HG03025 (cell line): ENCODE results near the gene SIX2.

ENCODE experiments used
- ATAC-seq: cut with Tn5 transposase; IDR thresholded peaks from one replicate; pipeline ENCODE4 v1.9.1; 2021; ENCODE audit warnings: mild to moderate bottlenecking, moderate library complexity; ENCODE audit not compliant: unreplicated experiment, low FRiP score

The SIX2 gene

GRCh38 chr2:45003579-45004551 is 5.4 kb downstream of the SIX2 start:
- ATAC-seq, result no peak

- no peak for ATAC-seq
These were observed 6.6 kb downstream of the SIX2 start for GRCh38 chr2:45002686-45003085.

GRCh38 chr2:45001869-45002385 is 7.3 kb downstream of the SIX2 start:
- ATAC-seq, result no peak

- no peak for ATAC-seq
These were observed 8.1 kb downstream of the SIX2 start for GRCh38 chr2:45000921-45001868.

GRCh38 chr2:45000341-45000901 is 8.8 kb downstream of the SIX2 start:
- no peak for ATAC-seq

- ATAC-seq, result no peak
These were observed 9.7 kb downstream of the SIX2 start for GRCh38 chr2:44999540-44999939.

GRCh38 chr2:44997963-44998362 is 11.3 kb downstream of the SIX2 start:
- ATAC-seq, result no peak

- no peak for ATAC-seq
These were observed 12.9 kb downstream of the SIX2 start for GRCh38 chr2:44996356-44996755.

- ATAC-seq, result no peak
These were observed 14.9 kb downstream of the SIX2 start for GRCh38 chr2:44994377-44994776.

GRCh38 chr2:44989176-44989575 is 20.1 kb downstream of the SIX2 start:
- ATAC-seq, result no peak

GRCh38 chr2:44983836-44984604 is 25.2 kb downstream of the SIX2 start:
- no peak for ATAC-seq

GRCh38 chr2:44981714-44982108 is 27.5 kb downstream of the SIX2 start:
- ATAC-seq, result no peak

GRCh38 chr2:44980751-44981713 is 28.2 kb downstream of the SIX2 start:
- ATAC-seq, result no peak

GRCh38 chr2:44979581-44979980 is 29.7 kb downstream of the SIX2 start:
- no peak for ATAC-seq

GRCh38 chr2:44975571-44976450 is 33.4 kb downstream of the SIX2 start:
- no peak for ATAC-seq

GRCh38 chr2:44974064-44974715 is 35.1 kb downstream of the SIX2 start:
- ATAC-seq, result no peak
